ENCODE data around the gene ACTR3C.
"Not testable (repeated sequence)": the region's sequence is repeated elsewhere in the genome, so short reads cannot be mapped to it uniquely, and the experiment has no call there.

The ACTR3C gene

GRCh38 chr7:150304499-150305258 is 18.7 kb downstream of the ACTR3C start:
- in situ Hi-C loops (cut with HindIII; ENCODE audit: low pct_ligation_motif_present, low pct_unique_long_range_greater_than_20kb, low sequenced_read_pairs); DNase-seq: not testable (repeated sequence)

GRCh38 chr7:150302908-150303310 is 20.4 kb downstream of the ACTR3C start:
- in situ Hi-C loops (cut with HindIII; ENCODE audit: low pct_ligation_motif_present, low pct_unique_long_range_greater_than_20kb, low sequenced_read_pairs): not testable (repeated sequence)
- DNase-seq: peak; percentile 93

- DNase-seq; in situ Hi-C loops (cut with HindIII; ENCODE audit: low pct_ligation_motif_present, low pct_unique_long_range_greater_than_20kb, low sequenced_read_pairs): not testable (repeated sequence)
Measured at GRCh38 chr7:150297978-150298377, 25.4 kb downstream of the ACTR3C start.

- in situ Hi-C loops (cut with HindIII; ENCODE audit: low pct_ligation_motif_present, low pct_unique_long_range_greater_than_20kb, low sequenced_read_pairs); DNase-seq: not testable (repeated sequence)
Measured at GRCh38 chr7:150296802-150297201, 26.5 kb downstream of the ACTR3C start.

- in situ Hi-C loops (cut with HindIII; ENCODE audit: low pct_ligation_motif_present, low pct_unique_long_range_greater_than_20kb, low sequenced_read_pairs); DNase-seq: not testable (repeated sequence)
Measured at GRCh38 chr7:150295614-150296013, 27.7 kb downstream of the ACTR3C start.

- in situ Hi-C loops (cut with HindIII; ENCODE audit: low pct_ligation_motif_present, low pct_unique_long_range_greater_than_20kb, low sequenced_read_pairs); DNase-seq: not testable (repeated sequence)
Measured at GRCh38 chr7:150295027-150295426, 28.3 kb downstream of the ACTR3C start.

- DNase-seq; in situ Hi-C loops (cut with HindIII; ENCODE audit: low pct_ligation_motif_present, low pct_unique_long_range_greater_than_20kb, low sequenced_read_pairs): not testable (repeated sequence)
Measured at GRCh38 chr7:150290317-150290716, 33.0 kb downstream of the ACTR3C start.

GRCh38 chr7:150288816-150289215 is 34.5 kb downstream of the ACTR3C start:
- DNase-seq; in situ Hi-C loops (cut with HindIII; ENCODE audit: low pct_ligation_motif_present, low pct_unique_long_range_greater_than_20kb, low sequenced_read_pairs): not testable (repeated sequence)

GRCh38 chr7:150287815-150288214 is 35.5 kb downstream of the ACTR3C start:
- DNase-seq; in situ Hi-C loops (cut with HindIII; ENCODE audit: low pct_ligation_motif_present, low pct_unique_long_range_greater_than_20kb, low sequenced_read_pairs): not testable (repeated sequence)

- in situ Hi-C loops (cut with HindIII; ENCODE audit: low pct_ligation_motif_present, low pct_unique_long_range_greater_than_20kb, low sequenced_read_pairs): not testable (repeated sequence)
- peak; percentile 54 for DNase-seq
Measured at GRCh38 chr7:150285849-150286754, 37.2 kb downstream of the ACTR3C start.

GRCh38 chr7:150283608-150284007 is 39.7 kb downstream of the ACTR3C start:
- DNase-seq; in situ Hi-C loops (cut with HindIII; ENCODE audit: low pct_ligation_motif_present, low pct_unique_long_range_greater_than_20kb, low sequenced_read_pairs): not testable (repeated sequence)

- in situ Hi-C loops (cut with HindIII; ENCODE audit: low pct_ligation_motif_present, low pct_unique_long_range_greater_than_20kb, low sequenced_read_pairs); DNase-seq: not testable (repeated sequence)
Measured at GRCh38 chr7:150283111-150283510, 40.2 kb downstream of the ACTR3C start.

- in situ Hi-C loops (cut with HindIII; ENCODE audit: low pct_ligation_motif_present, low pct_unique_long_range_greater_than_20kb, low sequenced_read_pairs); DNase-seq: not testable (repeated sequence)
Measured at GRCh38 chr7:150281681-150282403, 41.5 kb downstream of the ACTR3C start.

GRCh38 chr7:150278383-150278782 is 45.0 kb downstream of the ACTR3C start:
- in situ Hi-C loops (cut with HindIII; ENCODE audit: low pct_ligation_motif_present, low pct_unique_long_range_greater_than_20kb, low sequenced_read_pairs); DNase-seq: not testable (repeated sequence)

GRCh38 chr7:150276132-150276695 is 47.1 kb downstream of the ACTR3C start:
- DNase-seq: peak; percentile 52
- in situ Hi-C loops (cut with HindIII; ENCODE audit: low pct_ligation_motif_present, low pct_unique_long_range_greater_than_20kb, low sequenced_read_pairs): not testable (repeated sequence)

- in situ Hi-C loops (cut with HindIII; ENCODE audit: low pct_ligation_motif_present, low pct_unique_long_range_greater_than_20kb, low sequenced_read_pairs); DNase-seq: not testable (repeated sequence)
Measured at GRCh38 chr7:150271898-150272297, 51.4 kb downstream of the ACTR3C start.

- in situ Hi-C loops (cut with HindIII; ENCODE audit: low pct_ligation_motif_present, low pct_unique_long_range_greater_than_20kb, low sequenced_read_pairs); DNase-seq: not testable (repeated sequence)
Measured at GRCh38 chr7:150270101-150270824, 53.1 kb downstream of the ACTR3C start.

GRCh38 chr7:150268798-150269197 is 54.5 kb downstream of the ACTR3C start:
- DNase-seq; in situ Hi-C loops (cut with HindIII; ENCODE audit: low pct_ligation_motif_present, low pct_unique_long_range_greater_than_20kb, low sequenced_read_pairs): not testable (repeated sequence)
